SK-N-MC (cell line): ENCODE measurements around the gene SFSWAP.
A peak's percentile ranks its signal among the peaks of the same experiment; 100 is the strongest.

Experiments used
- DNase-seq: peaks from one replicate; pipeline ENCODE4 v3.0.0-alpha.2; 2011; ENCODE audit warnings: low read depth, low spot score
- H3K27ac ChIP-seq: fragments of 200-600 bp; sonication (generic); 2 replicates; pipeline ENCODE4 v1.5.1; 2016; ENCODE audit warnings: mixed run types
- H3K36me3 ChIP-seq: fragments of 200-600 bp; sonication (generic); 2 replicates; pipeline ENCODE4 v1.6.1; 2017; ENCODE audit warnings: antibody characterized with exemption, low read length, mixed read lengths; ENCODE audit not compliant: insufficient read depth
- H3K4me3 ChIP-seq: fragments of 200-600 bp; sonication (generic); 2 replicates; pipeline ENCODE4 v1.5.1; 2016
- H3K9ac ChIP-seq: fragments of 200-600 bp; sonication (generic); 2 replicates; pipeline ENCODE4 v1.8.0; 2017; ENCODE audit warnings: mixed run types, mixed read lengths; ENCODE audit not compliant: insufficient read length
- H3K9me3 ChIP-seq: fragments of 200-600 bp; sonication (generic); 2 replicates; pipeline ENCODE4 v1.6.1; 2017; ENCODE audit warnings: low read depth, mild to moderate bottlenecking, antibody characterized with exemption, low read length, moderate library complexity, mixed read lengths
- EZH2 ChIP-seq: fragments of 200-600 bp; sonication (generic); IDR thresholded peaks from one replicate; pipeline ENCODE4 v1.6.1; 2017; ENCODE audit warnings: antibody characterized with exemption
- FOXP2 ChIP-seq: optimal IDR thresholded peaks from 2 replicates; pipeline ENCODE3; 2011; ENCODE audit warnings: mild to moderate bottlenecking, moderate library complexity; ENCODE audit not compliant: insufficient read depth; ENCODE audit errors: extremely low read length, control extremely low read depth
- POLR2AphosphoS5 ChIP-seq: IDR thresholded peaks from 2 replicates; pipeline ENCODE4 v1.6.1; 2012; ENCODE audit warnings: mild to moderate bottlenecking, low read depth, low read length, borderline replicate concordance

SFSWAP gene

GRCh38 chr12:131784909-131785762 is 74.2 kb downstream of the SFSWAP start:
- TF ChIP-seq POLR2AphosphoS5 (no peak), EZH2 (no peak), FOXP2 (no peak)
- Histone ChIP-seq H3K27ac (peak overlapping the region; percentile 67; the same call in 1 of the 2 replicates), H3K9me3 (no peaks in the 10 kb centered on the region), H3K36me3 (peaks cover 42% of the 10 kb centered on the region), H3K9ac (no peak overlapping the region), H3K4me3 (no peak overlapping the region)
- DNase-seq = no peak

- H3K9me3 ChIP-seq = no peaks in the 10 kb centered on the region
- no peak overlapping the region for H3K27ac ChIP-seq
- peaks cover 49% of the 10 kb centered on the region for H3K36me3 ChIP-seq
- DNase-seq = no peak
- no peak overlapping the region for H3K9ac ChIP-seq
- H3K4me3 ChIP-seq = no peak overlapping the region
- TF ChIP-seq EZH2 (no peak), FOXP2 (no peak), POLR2AphosphoS5 (no peak)
Measured at GRCh38 chr12:131785763-131786330, 75.0 kb downstream of the SFSWAP start.

- H3K27ac ChIP-seq = no peak overlapping the region
- H3K4me3 ChIP-seq = no peak overlapping the region
- no peak overlapping the region for H3K9ac ChIP-seq
- DNase-seq = no peak
- TF ChIP-seq FOXP2 (no peak), POLR2AphosphoS5 (no peak), EZH2 (no peak)
- peaks cover 50% of the 10 kb centered on the region for H3K36me3 ChIP-seq
- H3K9me3 ChIP-seq = no peaks in the 10 kb centered on the region
Measured at GRCh38 chr12:131786331-131786730, 75.4 kb downstream of the SFSWAP start.

DNA sequence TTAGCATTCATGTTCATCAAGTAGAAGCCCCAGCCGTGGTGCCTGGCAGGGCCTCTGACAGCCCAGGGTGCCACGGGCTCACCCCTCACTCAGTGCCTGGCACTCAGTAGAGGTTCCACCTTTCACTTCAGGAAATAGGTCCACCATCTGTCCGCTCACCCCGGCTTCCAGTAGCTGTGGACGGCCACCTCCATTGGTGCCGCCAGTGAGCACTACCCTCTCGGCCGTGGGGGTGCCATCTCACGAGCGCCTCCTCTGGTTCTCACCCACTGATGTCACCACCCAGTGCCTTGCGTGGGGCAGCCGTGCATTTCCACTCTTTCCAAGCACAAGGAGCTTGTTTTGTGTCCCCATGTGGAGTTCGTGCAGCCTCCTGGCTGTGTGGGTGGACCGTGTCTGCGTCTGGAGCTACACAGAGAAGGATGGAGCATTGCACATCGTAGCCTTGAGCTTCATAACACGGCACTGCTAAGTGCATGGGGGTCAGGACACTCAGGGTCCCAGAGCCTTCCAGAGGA is 76.3 kb downstream of the SFSWAP start:
- peaks cover 45% of the 10 kb centered on the region for H3K36me3 ChIP-seq
- TF ChIP-seq FOXP2 (no peak), POLR2AphosphoS5 (no peak), EZH2 (no peak)
- no peak overlapping the region for H3K4me3 ChIP-seq
- DNase-seq = no peak
- H3K9me3 ChIP-seq = no peaks in the 10 kb centered on the region
- no peak overlapping the region for H3K27ac ChIP-seq
- H3K9ac ChIP-seq = no peak overlapping the region

DNA sequence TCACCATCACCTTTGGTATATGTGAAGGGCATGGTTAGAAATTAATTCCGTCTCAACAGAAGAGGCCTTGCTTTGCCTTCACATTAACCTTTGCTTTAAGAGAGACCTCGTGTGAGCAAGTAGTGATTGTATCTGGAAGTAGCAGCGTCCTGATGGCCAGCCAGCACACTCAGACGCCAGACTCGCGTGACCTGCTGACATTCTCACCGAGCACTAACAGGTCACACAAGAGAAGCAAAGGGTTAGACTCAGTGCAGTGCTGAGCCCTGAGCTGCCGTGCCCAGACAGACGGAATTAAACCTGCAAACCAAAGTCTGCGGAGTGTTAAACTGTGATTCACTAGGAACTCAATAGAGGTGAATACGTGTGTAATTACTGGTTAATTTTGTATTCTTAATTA is 77.2 kb downstream of the SFSWAP start:
- peaks cover 44% of the 10 kb centered on the region for H3K36me3 ChIP-seq
- H3K4me3 ChIP-seq = no peak overlapping the region
- no peak for DNase-seq
- H3K27ac ChIP-seq = no peak overlapping the region
- no peak overlapping the region for H3K9ac ChIP-seq
- H3K9me3 ChIP-seq = no peaks in the 10 kb centered on the region
- TF ChIP-seq POLR2AphosphoS5 (no peak), EZH2 (no peak), FOXP2 (no peak)

GRCh38 chr12:131789638-131790037 is 78.7 kb downstream of the SFSWAP start:
- no peak for TF ChIP-seq FOXP2
- H3K36me3 ChIP-seq = peaks cover 40% of the 10 kb centered on the region
- no peak overlapping the region for H3K27ac ChIP-seq
- no peak overlapping the region for H3K9ac ChIP-seq
- no peaks in the 10 kb centered on the region for H3K9me3 ChIP-seq
- DNase-seq = no peak
- no peak overlapping the region for H3K4me3 ChIP-seq

- H3K36me3 ChIP-seq = peaks cover 12% of the 10 kb centered on the region; the same call in 1 of the 2 replicates
- DNase-seq = no peak
- H3K27ac ChIP-seq = 0 out of 2 replicates have a peak overlapping the region, but pooled peaks have one; percentile 13
- no peaks in the 10 kb centered on the region for H3K9me3 ChIP-seq
- H3K4me3 ChIP-seq = no peak overlapping the region
- TF ChIP-seq POLR2AphosphoS5 (no peak), EZH2 (no peak), FOXP2 (no peak)
- no peak overlapping the region for H3K9ac ChIP-seq
Measured at GRCh38 chr12:131793243-131794022, 82.5 kb downstream of the SFSWAP start.

DNA sequence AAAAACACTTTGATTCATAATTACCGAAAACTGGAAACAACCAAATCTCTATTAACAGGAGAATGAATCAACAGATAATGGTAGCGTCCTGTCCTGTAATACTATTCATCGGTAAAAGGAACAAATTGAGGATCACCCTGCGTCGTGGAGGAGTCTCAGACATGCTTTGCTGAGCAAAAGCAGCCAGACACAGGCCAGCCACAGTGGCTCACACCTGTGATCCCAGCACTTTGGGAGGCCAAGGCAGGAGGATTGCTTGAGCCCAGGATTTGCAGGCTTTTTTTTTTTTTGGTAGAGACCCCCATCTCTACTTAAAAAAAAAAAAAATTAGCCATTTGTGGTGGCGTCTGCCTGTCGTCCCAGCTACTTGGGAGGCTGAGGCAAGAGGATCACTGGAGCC is 83.2 kb downstream of the SFSWAP start:
- no peak overlapping the region for H3K27ac ChIP-seq
- H3K9ac ChIP-seq = no peak overlapping the region
- TF ChIP-seq FOXP2 = no peak
- TF ChIP-seq EZH2 = no peak
- no peak for TF ChIP-seq POLR2AphosphoS5
- H3K4me3 ChIP-seq = no peak overlapping the region
- H3K36me3 ChIP-seq = peaks cover 12% of the 10 kb centered on the region; the same call in 1 of the 2 replicates
- no peak for DNase-seq
- H3K9me3 ChIP-seq = no peaks in the 10 kb centered on the region
